A549 (cell line): Measurements from ENCODE around the gene OAS1. TPM values are rescaled to one million over a fixed set of nuclear protein-coding genes. Genes with fewer than 3 reads are reported as not detected.

ENCODE experiments used
- ATAC-seq, 2 experiments: fragments of 200-7000 bp in 1 of 2; fragments of >200 bp in 1 of 2; cut with Nextera tagmentation in 1 of 2; cut with Tn5 transposase in 1 of 2; 3 replicates each; pipeline versions ENCODE4 v1.8.0 to v1.9.1; 2018 to 2020; ENCODE audit warnings: mild to moderate bottlenecking in 1 of 2, moderate library complexity in 1 of 2
- CTCF ChIA-PET: fragments of 300-600 bp; sonication (Branson Sonifier 250); formaldehyde crosslinking; extraction: SDS; loops from one replicate; lab custom pipeline; 2021; ENCODE audit warnings: antibody characterized with exemption, inconsistent platforms; lab: Yijun Ruan, JAX
- POLR2A ChIA-PET: fragments of 350-600 bp; formaldehyde crosslinking; extraction: SDS; loops from one replicate; lab custom pipeline; 2021; ENCODE audit warnings: antibody characterized with exemption, inconsistent platforms; lab: Yijun Ruan, JAX
- DNase-seq, 2 experiments: peaks; one replicate each; pipeline versions ENCODE4 v3.0.0 to v3.0.0-alpha.2; 2011 to 2016; ENCODE audit warnings: low read depth in 1 of 2, low spot score in 1 of 2
- FAIRE-seq: peaks from 2 replicates; lab custom pipeline; 2011; peaks lifted over from hg19 to GRCh38; lab: Jason Lieb, UNC
- H3K27ac ChIP-seq, 2 experiments: fragments of >200 bp; sonication (Bioruptor Twin); formaldehyde crosslinking; 3 replicates each; pipeline ENCODE4 v1.5.1; 2016 to 2017
- H3K4me1 ChIP-seq: fragments of >200 bp; sonication (Bioruptor Twin); formaldehyde crosslinking; 3 replicates; pipeline ENCODE4 v1.6.1; 2016
- H3K4me2 ChIP-seq: fragments of >200 bp; sonication (Bioruptor Twin); formaldehyde crosslinking; 3 replicates; pipeline ENCODE4 v1.6.1; 2016
- H3K4me3 ChIP-seq: fragments of >200 bp; sonication (Bioruptor Twin); formaldehyde crosslinking; 3 replicates; pipeline ENCODE4 v1.5.1; 2016
- H3K9me3 ChIP-seq: fragments of >200 bp; sonication (Bioruptor Twin); formaldehyde crosslinking; 3 replicates; pipeline ENCODE4 v1.6.1; 2016
- BHLHE40 ChIP-seq: IDR thresholded peaks from 2 replicates; pipeline ENCODE4 v1.6.1; 2012; ENCODE audit warnings: low read depth, low read length, inconsistent platforms
- CEBPB ChIP-seq, 2 experiments: fragments of >200 bp in 1 of 2; sonication (Bioruptor Twin) in 1 of 2; formaldehyde crosslinking in 1 of 2; IDR thresholded peaks; 2 replicates each; pipeline ENCODE4 v1.6.1; 2012 to 2016
- CHD2 ChIP-seq: fragments of 150-350 bp; IDR thresholded peaks from 2 replicates; pipeline ENCODE4 v1.6.1; 2014; ENCODE audit warnings: low read length; ENCODE audit not compliant: partially characterized antibody
- CHD4 ChIP-seq: fragments of 200-600 bp; sonication (generic); IDR thresholded peaks from 2 replicates; pipeline ENCODE4 v1.6.1; 2016; ENCODE audit warnings: antibody characterized with exemption, mild to moderate bottlenecking, borderline replicate concordance
- CTCF ChIP-seq: fragments of >200 bp; sonication (Bioruptor Twin); formaldehyde crosslinking; IDR thresholded peaks from 3 replicates; pipeline ENCODE4 v1.5.1; 2016
- ELK1 ChIP-seq: fragments of 150-350 bp; IDR thresholded peaks from 2 replicates; pipeline ENCODE4 v1.6.1; 2014; ENCODE audit warnings: low read depth, mild to moderate bottlenecking, low read length
- ESRRA ChIP-seq: fragments of 150-350 bp; IDR thresholded peaks from 2 replicates; pipeline ENCODE4 v1.6.1; 2014; ENCODE audit warnings: mild to moderate bottlenecking, low read length, borderline replicate concordance
- FOXS1 ChIP-seq: fragments of 250-450 bp; sonication (Bioruptor Pico); IDR thresholded peaks from 2 replicates; pipeline ENCODE4 v1.5.0; 2020; ENCODE audit warnings: mild to moderate bottlenecking, moderate library complexity
- GATA3 ChIP-seq: IDR thresholded peaks from 2 replicates; pipeline ENCODE4 v1.6.1; 2012; ENCODE audit warnings: borderline replicate concordance
- HES2 ChIP-seq: fragments of >200 bp; sonication (Bioruptor Twin); formaldehyde crosslinking; IDR thresholded peaks from 2 replicates; pipeline ENCODE4 v1.6.1; 2016
- HOXA7 ChIP-seq: fragments of 250-450 bp; sonication (Bioruptor Pico); IDR thresholded peaks from 2 replicates; pipeline ENCODE4 v1.5.0; 2020; ENCODE audit warnings: mild to moderate bottlenecking, moderate library complexity
- JUN ChIP-seq, 2 experiments: fragments of >200 bp; sonication (Bioruptor Twin); formaldehyde crosslinking; IDR thresholded peaks; 2 replicates in 1 of 2; 3 replicates in 1 of 2; pipeline ENCODE4 v1.6.1; 2016 to 2017
- KDM1A ChIP-seq: fragments of 200-600 bp; sonication (generic); IDR thresholded peaks from 2 replicates; pipeline ENCODE4 v1.6.1; 2016; ENCODE audit warnings: low read depth, mild to moderate bottlenecking
- KDM5A ChIP-seq: fragments of 200-600 bp; sonication (generic); IDR thresholded peaks from 2 replicates; pipeline ENCODE4 v1.6.1; 2016; ENCODE audit warnings: antibody characterized with exemption, mild to moderate bottlenecking
- MAFK ChIP-seq: fragments of 450-650 bp; IDR thresholded peaks from 2 replicates; pipeline ENCODE4 v1.6.1; 2014; ENCODE audit not compliant: partially characterized antibody
- MAX ChIP-seq: IDR thresholded peaks from 2 replicates; pipeline ENCODE4 v1.6.1; 2012
- MYC ChIP-seq: IDR thresholded peaks from 2 replicates; pipeline ENCODE4 v1.6.1; 2012; ENCODE audit warnings: mild to moderate bottlenecking, inconsistent platforms, low read length, improper control_type of control experiment, borderline replicate concordance
- NPAS2 ChIP-seq: fragments of 250-450 bp; sonication (Bioruptor Pico); IDR thresholded peaks from 2 replicates; pipeline ENCODE4 v1.8.0; 2022; ENCODE audit warnings: mild to moderate bottlenecking, moderate library complexity, borderline replicate concordance
- PHF8 ChIP-seq: fragments of 200-600 bp; sonication (generic); IDR thresholded peaks from 2 replicates; pipeline ENCODE4 v1.6.1; 2016; ENCODE audit warnings: low read depth, mild to moderate bottlenecking, antibody characterized with exemption, moderate library complexity, borderline replicate concordance
- RARB ChIP-seq: fragments of 250-450 bp; sonication (Bioruptor Pico); IDR thresholded peaks from 2 replicates; pipeline ENCODE4 v1.8.0; 2021; ENCODE audit warnings: mild to moderate bottlenecking, moderate library complexity
- RNF2 ChIP-seq: fragments of 200-600 bp; sonication (generic); IDR thresholded peaks from 2 replicates; pipeline ENCODE4 v1.6.1; 2016; ENCODE audit warnings: low read depth, mild to moderate bottlenecking, antibody characterized with exemption, moderate library complexity, borderline replicate concordance
- ZNF302 ChIP-seq: fragments of 250-450 bp; sonication (Bioruptor Pico); IDR thresholded peaks from 2 replicates; pipeline ENCODE4 v1.9.0; 2021; ENCODE audit warnings: inconsistent platforms, mild to moderate bottlenecking, moderate library complexity
- WGBS: methylation state at CpG from one replicate; pipeline ENCODE4 v1.1.6; 2017; ENCODE audit errors: missing lambda C conversion rate; 5-methylcytosine and 5-hydroxymethylcytosine counted together
- polyA plus RNA-seq, 4 experiments: library from polyadenylated mRNA; depleted of rRNA in 3 of 4; stranded (reverse); fragments of >200 nt; fragmentation: RNase III in 1 of 4; extraction: RNeasy Plus Mini Kit Qiagen cat#74134 plus additional on column Dnase treatment in 1 of 4; gene quantifications; 2 replicates in 3 of 4; 3 replicates in 1 of 4; pipeline ENCODE4 v1.2.3, GENCODE V29; 2011 to 2017
- TF ChIP-seq, protein P1 (sequence below): IDR thresholded peaks from 2 replicates; pipeline ENCODE4 v1.6.1; 2012; ENCODE audit warnings: low read depth, borderline replicate concordance
- TF ChIP-seq, protein P2 (sequence below): fragments of 250-450 bp; sonication (Bioruptor Pico); IDR thresholded peaks from 2 replicates; pipeline ENCODE4 v1.5.0; 2020; ENCODE audit warnings: low read depth, mild to moderate bottlenecking, moderate library complexity
- TF ChIP-seq, protein P3 (sequence below): fragments of 450-650 bp; IDR thresholded peaks from 2 replicates; pipeline ENCODE4 v1.6.1; 2014; ENCODE audit warnings: antibody characterized with exemption

Gene OAS1
- polyA plus RNA-seq, 2 of the 4 experiments (the other 2 are of a cell fraction), result 52.8 to 63.6 TPM

GRCh38 chr12:112908548-112908947, 1.8 kb downstream of the OAS1 start:
- CTCF ChIA-PET, result interaction anchor here (1.4 kb wide), 1 partner anchor 11 kb away, joined by 3 read pairs; no protein-coding TSS in a partner anchor
- peaks cover 37% of the 10 kb centered on the region for H3K4me1 ChIP-seq
- no peak for FAIRE-seq

GRCh38 chr12:112909693-112910092, 2.9 kb downstream of the OAS1 start:
- Histone ChIP-seq H3K4me3 (no peak overlapping the region), H3K4me2 (no peak overlapping the region), H3K9me3 (peaks cover 25% of the 10 kb centered on the region), H3K27ac (no peak overlapping the region), H3K4me1 (peaks cover 26% of the 10 kb centered on the region)
- ATAC-seq (no peak), DNase-seq (no peak), FAIRE-seq (no peak)
- ChIA-PET CTCF (interaction anchor here (0.6 to 2.6 kb wide), 2 partner anchors 9 to 120 kb away, joined by 3 to 12 read pairs; no protein-coding TSS in a partner anchor), POLR2A (no interaction called here)
- peak; percentile 46 for TF ChIP-seq MAFK
- no peak for TF ChIP-seq KDM5A
- TF ChIP-seq, protein P1, sequence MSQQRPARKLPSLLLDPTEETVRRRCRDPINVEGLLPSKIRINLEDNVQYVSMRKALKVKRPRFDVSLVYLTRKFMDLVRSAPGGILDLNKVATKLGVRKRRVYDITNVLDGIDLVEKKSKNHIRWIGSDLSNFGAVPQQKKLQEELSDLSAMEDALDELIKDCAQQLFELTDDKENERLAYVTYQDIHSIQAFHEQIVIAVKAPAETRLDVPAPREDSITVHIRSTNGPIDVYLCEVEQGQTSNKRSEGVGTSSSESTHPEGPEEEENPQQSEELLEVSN, result no peak
- TF ChIP-seq CHD4, result no peak
- WGBS, result 98% methylated on average over 4 of the region's 4 CpGs

More at GRCh38 chr12:112908548-112908947, 1.8 kb downstream of the OAS1 start:
- WGBS, result 90% methylated on average over 12 of the region's 12 CpGs
- H3K4me3 ChIP-seq, result no peak overlapping the region
- ATAC-seq, result no peak
- H3K9me3 ChIP-seq, result peaks cover 17% of the 10 kb centered on the region
- H3K4me2 ChIP-seq, result peak overlapping the region; percentile 83
- POLR2A ChIA-PET, result no interaction called here
- peak overlapping the region; percentile 3 to 56; a peak in 3 of 6 replicates for H3K27ac ChIP-seq
- TF ChIP-seq ELK1, result no peak
- no peak for TF ChIP-seq CHD2
- no peak for TF ChIP-seq MAX
- no peak for TF ChIP-seq NPAS2 (CRISPR knock-in tag)
- no peak for TF ChIP-seq FOXS1
- TF ChIP-seq, all 56 proteins: peak for 0
- DNase-seq, result no peak

GRCh38 chr12:112913038-112913688, 6.4 kb downstream of the OAS1 start:
- ATAC-seq (no peak), DNase-seq (no peak), FAIRE-seq (no peak)
- WGBS, result 94% methylated on average over 1 of the region's 1 CpG
- TF ChIP-seq RARB (CRISPR knock-in tag) (no peak), CHD2 (no peak), MYC (no peak), KDM1A (no peak), JUN (IDR thresholded peaks at IDR 0.05) (no peak), ESRRA (no peak), ZNF302 (CRISPR knock-in tag) (no peak), NPAS2 (CRISPR knock-in tag) (no peak), CTCF (no peak), GATA3 (no peak), BHLHE40 (no peak), RNF2 (no peak), PHF8 (no peak), CEBPB (IDR thresholded peaks at IDR 0.05) (no peak), HES2 (no peak), HOXA7 (no peak)
- TF ChIP-seq, protein P2, sequence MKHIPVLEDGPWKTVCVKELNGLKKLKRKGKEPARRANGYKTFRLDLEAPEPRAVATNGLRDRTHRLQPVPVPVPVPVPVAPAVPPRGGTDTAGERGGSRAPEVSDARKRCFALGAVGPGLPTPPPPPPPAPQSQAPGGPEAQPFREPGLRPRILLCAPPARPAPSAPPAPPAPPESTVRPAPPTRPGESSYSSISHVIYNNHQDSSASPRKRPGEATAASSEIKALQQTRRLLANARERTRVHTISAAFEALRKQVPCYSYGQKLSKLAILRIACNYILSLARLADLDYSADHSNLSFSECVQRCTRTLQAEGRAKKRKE (CRISPR knock-in tag), result no peak
- TF ChIP-seq, protein P3, sequence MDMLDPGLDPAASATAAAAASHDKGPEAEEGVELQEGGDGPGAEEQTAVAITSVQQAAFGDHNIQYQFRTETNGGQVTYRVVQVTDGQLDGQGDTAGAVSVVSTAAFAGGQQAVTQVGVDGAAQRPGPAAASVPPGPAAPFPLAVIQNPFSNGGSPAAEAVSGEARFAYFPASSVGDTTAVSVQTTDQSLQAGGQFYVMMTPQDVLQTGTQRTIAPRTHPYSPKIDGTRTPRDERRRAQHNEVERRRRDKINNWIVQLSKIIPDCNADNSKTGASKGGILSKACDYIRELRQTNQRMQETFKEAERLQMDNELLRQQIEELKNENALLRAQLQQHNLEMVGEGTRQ, result no peak
- TF ChIP-seq, protein P1, result no peak
- H3K4me1 ChIP-seq, result no peaks in the 10 kb centered on the region
- POLR2A ChIA-PET, result no interaction called here
- CTCF ChIA-PET, result no interaction called here
- no peak overlapping the region for H3K4me2 ChIP-seq
- no peak overlapping the region for H3K27ac ChIP-seq
- peaks cover 25% of the 10 kb centered on the region for H3K9me3 ChIP-seq
- H3K4me3 ChIP-seq, result no peak overlapping the region
